ENCODE results near the gene DUOX1.

Gene DUOX1

DNA sequence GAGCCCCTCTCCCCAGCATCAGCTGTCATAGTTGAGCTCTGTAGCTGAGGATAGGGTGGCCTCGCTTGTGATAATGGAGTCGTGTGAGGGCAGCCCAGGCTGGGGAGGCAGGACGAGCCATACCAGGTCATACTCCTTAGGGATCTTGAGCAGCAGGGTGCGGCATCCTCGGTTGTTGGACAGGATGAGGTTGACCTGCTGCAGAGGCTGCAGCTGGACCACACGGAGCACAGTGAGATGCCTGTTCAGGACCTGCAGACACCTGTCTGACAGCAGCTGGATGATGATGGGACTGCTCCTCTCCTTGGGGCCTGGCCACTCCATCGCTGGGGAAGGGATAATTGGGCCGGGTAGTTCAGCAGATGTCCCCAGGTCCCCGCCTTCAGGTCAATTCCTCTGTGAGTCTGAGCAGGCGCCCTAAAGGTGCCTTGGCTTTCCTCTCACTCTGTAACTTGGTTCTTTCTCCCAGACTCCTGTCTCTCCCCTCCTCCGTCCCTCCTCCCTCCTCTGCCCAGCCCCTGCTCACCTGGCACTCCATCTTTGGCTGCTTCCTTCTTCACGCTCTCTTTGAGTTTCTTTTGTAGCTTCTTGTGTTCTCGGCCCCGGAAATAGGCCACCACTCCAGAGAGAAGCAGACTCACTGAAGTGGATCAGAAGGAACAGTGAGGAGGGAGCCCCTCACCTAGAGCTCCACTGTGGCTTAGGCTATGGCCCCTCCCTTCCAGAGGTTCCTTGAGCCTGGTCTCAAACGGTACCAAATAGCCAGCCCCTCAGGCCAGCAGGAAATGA is 23.6 kb upstream of the DUOX1 start:
- DNase-seq: no peak

DNA sequence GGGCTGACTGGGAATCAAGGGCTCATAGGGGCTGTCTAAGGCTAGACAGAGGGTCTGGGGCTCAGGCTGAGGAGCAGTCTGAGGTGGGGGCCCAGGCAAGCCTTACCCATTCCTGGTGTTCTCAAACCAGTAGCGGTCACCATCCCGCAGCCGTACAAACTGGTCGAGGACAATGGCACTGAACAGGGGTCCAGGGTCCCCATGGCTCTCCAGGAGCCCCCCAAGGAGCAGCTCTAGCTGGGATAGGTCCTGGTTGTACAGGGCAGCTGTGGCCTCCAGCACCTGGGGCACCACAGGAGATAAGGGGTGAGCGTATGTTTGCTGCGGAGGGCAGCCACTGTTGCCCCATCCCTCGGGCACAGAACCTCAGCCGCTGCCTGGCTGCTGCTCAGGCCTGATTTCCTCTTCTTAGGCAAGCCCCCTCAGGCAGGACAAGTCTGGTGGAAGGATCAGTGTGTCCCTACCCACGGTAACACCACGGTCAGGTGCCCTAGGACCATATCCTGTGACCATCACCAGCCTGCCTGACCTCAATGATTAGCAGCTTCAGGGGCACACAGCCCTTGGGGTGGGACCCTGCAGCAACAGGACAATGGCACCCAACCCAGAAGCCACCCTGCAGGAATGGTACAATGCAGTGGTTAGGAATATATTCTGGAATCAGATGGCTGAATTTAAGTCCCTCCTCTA is 21.7 kb upstream of the DUOX1 start:
- DNase-seq: no peak

DNA sequence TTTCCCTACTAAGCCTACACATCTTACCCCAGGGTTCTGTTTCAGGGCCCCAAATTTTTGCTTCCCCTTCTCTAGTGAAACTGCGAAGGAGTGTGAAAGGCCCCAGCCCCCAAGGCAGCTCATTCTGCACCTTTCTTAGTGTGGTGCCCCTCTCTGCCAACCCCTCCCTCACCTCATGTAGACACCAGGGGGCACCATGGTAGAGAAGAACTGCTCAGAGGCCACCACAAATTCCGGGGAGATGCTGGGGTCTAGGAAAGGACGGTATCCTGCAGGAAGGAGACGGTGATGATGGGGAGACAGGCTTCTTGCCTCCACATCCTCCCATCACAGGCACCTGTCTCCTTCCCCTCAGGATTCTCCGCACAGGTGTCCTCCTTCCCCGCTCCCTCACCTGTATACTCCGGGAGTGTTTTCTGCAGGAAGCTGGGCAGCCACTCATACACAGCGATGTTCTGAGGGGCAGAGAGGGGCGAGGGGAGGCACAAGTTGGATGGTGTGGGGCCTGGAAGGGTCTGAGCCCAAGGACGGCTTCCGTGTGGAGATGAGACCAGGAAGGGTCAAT is 19.5 kb upstream of the DUOX1 start:
- DNase-seq: no peak

DNA sequence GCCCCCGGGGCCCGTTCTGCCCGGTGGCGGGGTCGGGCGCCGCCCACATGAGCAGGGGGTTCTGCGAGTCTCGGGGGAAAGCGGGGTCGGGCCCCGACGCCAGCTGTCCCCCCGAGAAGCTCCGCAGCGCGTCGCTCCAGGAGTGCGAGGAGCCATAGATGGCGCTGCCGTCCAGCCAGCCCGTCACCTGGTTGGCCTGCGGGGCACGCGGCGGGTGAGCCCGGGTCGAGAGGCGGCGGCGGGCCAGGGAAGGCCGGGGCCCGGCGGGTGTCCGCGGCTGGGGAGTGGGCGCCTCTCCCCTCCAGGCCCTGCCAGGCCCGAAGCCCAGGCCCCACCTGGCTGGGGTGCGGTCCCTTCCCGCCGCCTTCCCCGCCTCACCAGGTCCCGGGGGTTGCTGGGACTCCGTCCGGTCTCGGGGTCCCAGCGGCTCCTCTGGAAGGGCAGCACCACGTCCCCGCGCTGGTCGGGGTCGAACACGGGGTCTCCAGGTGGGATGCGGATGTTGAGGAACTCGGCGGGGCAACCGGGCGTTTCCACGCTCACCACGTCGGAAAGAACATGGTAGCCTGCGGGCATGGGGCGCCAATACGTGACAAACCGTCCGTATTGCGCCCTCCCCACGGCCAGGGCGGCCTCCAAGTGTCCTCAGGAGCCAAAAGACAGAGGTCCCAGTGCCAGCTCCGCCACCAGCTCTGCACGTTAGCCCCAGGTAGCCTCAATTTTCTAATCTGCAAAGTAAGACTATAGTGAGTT is 18.2 kb upstream of the DUOX1 start:
- no peak for DNase-seq

DNA sequence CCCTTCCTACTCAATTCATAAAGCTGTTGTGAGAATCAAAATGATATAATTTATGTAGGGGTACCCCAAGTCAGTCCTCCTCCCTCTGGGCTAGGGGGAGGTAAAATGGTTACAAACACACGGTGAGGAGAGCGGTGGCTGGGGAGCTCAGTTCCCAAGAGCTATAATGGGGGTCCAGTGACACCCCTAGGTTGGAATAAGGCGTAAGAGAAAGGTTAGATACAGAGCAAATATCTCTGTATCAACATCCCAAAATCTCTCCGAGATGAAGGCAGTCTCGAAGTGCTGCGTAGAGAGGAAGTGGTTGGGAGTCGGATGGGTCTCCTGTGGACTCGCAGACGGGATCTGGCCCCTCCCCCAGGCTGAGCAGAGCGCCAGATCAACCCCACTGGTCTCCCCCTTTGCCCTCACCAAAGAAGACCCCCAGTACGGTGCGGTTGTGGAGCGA is 17.6 kb upstream of the DUOX1 start:
- DNase-seq: no peak

DNA sequence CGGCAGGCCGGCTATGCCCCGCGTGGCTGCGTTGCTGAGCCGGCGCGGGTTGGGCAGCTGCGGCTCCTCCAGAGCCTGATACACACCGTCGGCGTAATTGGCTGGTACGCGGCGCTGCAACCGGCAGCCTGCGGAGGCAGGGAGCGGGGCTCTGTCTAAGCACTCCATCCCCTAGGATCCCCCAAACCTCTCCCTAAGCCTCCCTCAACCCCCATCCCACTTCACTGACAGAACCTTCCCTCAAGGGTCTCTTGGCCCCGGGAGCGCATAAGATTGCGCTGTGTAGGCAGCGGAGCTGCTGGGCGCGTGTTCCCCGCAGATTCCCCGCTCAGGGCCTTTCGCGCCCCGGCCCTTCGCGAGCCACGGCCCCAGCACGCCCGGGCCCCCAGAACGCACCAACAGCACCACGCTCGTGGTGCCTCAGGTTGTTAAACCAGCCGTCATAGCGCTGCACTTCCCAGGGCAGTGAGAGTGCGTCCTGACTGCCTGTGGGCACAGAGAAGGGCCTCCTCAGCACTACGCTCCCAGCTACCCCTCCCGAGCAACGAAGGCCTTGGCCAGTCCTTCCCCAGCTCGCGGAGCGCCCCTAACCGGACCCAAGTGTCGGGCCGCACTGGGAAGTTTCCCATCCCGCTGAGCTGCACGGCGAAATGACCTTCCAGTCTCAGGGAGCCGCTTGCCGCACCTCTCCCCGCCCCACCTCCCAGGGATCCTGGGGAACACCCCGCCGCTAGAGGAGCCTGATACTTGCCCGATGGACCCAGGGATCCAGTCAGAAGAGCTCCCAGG is 17.0 kb upstream of the DUOX1 start:
- no peak for DNase-seq

DNA sequence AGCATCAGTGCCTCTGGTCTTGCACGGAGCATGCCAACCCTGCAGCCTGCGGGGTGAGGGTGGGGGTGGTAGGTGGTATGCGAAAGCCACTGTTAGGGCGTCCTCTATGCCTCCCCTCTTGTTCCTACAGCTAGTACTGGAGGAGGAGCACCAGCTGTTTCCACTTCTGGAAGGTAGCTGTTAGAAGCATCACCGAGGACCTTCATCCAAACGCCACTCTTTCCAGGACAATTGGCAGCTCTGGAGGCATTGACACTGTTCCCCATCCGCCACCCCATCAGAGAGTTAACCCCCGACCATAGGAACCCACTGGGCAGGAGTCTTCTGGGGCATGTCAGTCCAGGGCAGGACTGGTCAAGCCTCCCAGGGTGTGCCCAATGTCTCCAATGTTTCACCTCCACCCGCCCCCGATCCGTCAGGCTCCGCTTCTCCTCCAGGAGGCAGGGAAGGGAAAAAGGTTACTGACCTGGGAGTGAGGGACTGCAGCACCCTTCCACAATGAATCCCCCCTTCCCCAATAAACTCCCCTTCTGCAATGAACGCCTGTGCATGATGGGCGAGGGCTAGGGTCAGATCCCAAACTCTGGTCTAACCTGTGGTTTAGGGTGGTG is 16.3 kb upstream of the DUOX1 start:
- no peak for DNase-seq

DNA sequence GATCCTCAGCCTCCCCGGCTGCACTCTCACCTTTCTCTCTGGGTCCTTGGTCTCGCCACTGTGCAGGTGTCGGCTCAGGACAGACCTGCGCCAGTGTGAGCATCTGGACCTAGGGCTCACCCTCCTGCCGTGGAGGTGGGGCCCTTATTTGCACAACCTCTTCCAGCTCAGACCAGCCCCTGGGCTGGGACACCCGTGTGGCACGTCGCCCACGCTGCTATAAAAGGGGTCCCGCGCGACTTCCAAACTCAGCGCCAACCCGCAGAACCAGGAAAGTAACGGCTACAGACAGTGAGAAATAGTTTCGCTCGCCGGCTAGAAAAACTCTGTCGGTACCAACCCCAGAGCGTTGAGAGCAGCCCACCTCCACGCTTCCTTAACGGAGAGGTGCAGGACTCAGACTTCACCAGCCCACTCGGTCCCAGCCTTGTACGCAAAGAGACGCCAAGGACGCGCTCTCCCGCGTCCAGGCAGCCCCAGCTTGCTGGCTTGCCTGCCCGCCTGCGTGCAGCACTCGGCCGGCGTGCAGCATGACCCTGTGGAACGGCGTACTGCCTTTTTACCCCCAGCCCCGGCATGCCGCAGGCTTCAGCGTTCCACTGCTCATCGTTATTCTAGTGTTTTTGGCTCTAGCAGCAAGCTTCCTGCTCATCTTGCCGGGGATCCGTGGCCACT is 15.6 kb upstream of the DUOX1 start, which contains the start of the genes DUOX2 and DUOXA2:
DUOX2 (minus strand) TSS at position 97 of the 675 bp plus-strand sequence. CDS start 761 bp downstream, outside the sequence.
DUOXA2 (plus strand) TSS at position 251 of the 675 bp plus-strand sequence; CDS start at position 531, 280 bp downstream.
- no peak for DNase-seq

DNA sequence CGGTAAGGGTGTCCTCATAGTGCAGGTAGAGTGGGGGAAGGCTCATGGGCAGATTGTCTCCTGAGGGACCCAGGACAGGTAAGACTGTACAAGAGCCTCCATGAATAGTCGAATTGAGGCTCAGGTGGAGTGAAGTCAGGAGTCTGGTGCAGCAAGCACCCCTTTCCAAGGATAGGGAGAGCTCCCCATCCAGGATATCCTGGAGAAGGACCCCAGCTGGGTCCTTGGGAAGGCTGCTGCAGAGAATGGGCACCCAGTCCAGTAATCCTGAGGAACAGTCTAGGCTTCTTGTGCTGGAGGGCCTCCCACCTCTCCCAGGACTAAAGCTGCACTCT is 15.1 kb upstream of the DUOX1 start:
- DNase-seq: no peak

DNA sequence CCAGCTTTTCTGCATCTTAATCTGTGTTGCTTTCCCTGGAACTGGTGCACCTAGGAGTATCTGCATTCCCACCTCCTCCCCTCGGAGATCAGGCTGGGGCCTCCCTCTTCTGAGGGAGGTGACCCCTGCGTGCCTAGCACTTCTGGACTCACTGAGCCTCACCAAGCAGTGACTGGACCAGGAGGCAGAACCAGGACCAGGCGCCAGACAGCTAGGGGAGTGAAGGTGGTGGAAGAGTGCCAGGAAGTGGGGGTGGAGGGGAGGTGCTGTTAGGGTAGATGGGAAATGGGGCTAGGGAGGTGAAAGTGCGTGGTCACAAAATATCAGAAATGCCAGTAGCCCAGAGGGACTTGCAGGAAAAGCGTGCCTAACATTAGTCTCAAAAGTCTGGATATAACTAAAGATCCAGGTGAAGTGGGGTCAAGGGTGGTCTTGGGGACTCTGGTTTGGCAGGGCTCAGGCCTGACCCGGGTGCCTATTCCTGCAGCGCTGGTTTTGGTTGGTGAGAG is 14.4 kb upstream of the DUOX1 start:
- no peak for DNase-seq

DNA sequence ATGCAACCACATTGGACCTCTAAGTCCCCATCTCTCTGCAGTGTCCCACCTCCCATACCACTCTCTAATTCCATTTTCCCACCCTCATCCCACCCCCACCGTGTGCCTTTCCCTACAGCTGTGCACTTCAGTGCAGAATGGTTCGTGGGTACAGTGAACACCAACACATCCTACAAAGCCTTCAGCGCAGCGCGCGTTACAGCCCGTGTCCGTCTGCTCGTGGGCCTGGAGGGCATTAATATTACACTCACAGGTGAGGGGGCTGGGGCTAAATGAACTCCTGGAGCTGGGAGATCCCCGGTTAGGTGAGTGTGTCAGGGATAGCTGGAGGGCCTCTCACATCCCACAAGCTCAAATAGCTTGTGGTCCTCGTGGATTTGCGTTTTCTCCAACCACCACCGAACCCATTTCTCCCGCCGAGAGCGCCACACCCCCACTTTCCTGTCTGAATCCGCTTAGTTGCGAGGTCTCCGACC is 13.8 kb upstream of the DUOX1 start:
- DNase-seq: no peak

DNA sequence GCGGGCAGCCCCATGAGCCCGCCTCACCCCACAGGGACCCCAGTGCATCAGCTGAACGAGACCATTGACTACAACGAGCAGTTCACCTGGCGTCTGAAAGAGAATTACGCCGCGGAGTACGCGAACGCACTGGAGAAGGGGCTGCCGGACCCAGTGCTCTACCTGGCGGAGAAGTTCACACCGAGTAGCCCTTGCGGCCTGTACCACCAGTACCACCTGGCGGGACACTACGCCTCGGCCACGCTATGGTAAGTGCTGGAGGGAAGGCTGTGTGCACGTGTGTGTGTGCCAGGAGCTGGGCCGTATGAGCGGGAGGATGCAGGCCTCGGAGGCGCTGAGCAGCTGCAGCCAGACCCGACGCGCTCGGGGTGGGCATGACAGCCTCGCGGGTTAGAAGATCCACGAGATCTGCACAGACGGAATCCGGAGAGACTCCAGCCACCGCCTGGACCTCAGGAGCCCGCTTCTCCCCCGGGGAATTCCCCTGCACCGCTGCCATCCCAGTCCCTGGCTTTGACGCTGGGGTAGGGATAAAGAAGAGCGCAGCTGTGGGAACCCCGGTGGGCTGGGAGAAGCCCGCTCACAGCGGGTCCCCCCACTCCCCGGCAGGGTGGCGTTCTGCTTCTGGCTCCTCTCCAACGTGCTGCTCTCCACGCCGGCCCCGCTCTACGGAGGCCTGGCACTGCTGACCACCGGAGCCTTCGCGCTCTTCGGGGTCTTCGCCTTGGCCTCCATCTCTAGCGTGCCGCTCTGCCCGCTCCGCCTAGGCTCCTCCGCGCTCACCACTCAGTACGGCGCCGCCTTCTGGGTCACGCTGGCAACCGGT is 13.1 kb upstream of the DUOX1 start:
- DNase-seq: no peak

DNA sequence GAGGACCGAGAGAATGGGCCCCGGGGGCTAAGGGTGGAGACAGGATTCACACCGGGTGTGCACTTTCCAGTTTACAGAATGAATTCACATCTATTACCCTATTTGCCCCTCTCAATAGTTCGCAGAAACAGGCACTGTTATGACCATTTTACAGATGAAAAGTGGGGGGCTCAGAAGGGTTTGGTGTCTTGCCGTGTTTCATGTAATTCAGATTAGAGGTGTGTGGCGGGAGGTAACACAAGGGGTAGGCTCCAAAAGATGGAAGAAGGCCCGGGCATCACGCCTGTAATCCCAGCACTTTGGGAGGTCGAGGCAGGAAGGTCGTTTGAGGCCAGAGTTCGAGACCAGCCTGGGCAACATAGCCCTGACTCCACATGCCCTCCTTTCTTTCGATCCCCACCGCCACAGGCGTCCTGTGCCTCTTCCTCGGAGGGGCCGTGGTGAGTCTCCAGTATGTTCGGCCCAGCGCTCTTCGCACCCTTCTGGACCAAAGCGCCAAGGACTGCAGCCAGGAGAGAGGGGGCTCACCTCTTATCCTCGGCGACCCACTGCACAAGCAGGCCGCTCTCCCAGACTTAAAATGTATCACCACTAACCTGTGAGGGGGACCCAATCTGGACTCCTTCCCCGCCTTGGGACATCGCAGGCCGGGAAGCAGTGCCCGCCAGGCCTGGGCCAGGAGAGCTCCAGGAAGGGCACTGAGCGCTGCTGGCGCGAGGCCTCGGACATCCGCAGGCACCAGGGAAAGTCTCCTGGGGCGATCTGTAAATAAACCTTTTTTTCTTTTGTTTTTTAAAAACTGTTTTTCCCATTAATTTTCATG is 12.3 kb upstream of the DUOX1 start:
- DNase-seq: no peak

DNA sequence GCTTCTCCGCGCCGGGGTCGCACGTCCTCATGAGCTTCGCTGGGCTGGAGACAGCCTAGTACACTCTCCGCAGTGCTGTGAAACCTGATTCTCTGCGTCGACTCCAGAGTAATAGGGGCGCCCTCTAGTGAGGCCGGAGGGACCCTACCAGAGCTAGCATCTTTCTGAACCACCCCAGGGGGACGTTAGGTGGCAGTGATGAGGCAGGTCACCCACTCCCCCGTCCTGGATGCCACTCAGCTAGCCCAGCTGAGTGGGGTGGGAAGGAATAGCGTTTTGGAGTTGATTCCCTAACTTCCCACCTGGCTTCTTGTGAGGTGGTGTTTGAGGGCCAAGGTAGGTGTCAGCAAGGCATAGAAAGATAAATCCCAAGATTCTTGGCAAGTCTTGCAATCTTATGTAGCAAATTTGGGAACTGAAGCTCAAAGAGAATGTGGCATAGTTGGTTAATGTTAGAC is 11.6 kb upstream of the DUOX1 start:
- peak; percentile 87 for DNase-seq

DNA sequence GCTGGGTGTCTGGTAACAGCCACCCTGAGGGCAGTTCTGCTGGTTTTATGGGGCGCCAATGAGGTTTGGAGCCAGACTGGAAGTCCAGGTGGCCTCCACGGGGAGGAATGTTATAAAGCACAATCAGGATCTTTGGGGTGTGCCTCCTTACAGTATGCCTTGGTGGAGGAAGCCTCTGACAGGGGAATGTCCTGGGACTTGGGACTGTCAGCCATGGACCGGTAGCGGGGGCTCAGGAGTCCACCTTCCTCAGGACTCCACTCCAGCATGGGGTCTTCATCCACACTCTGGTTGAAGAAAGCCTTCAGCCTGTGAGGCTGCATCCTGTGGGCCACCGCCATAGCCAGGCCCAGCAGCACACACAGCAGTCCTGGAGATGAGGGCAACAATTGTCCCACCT is 10.8 kb upstream of the DUOX1 start:
- DNase-seq: no peak

DNA sequence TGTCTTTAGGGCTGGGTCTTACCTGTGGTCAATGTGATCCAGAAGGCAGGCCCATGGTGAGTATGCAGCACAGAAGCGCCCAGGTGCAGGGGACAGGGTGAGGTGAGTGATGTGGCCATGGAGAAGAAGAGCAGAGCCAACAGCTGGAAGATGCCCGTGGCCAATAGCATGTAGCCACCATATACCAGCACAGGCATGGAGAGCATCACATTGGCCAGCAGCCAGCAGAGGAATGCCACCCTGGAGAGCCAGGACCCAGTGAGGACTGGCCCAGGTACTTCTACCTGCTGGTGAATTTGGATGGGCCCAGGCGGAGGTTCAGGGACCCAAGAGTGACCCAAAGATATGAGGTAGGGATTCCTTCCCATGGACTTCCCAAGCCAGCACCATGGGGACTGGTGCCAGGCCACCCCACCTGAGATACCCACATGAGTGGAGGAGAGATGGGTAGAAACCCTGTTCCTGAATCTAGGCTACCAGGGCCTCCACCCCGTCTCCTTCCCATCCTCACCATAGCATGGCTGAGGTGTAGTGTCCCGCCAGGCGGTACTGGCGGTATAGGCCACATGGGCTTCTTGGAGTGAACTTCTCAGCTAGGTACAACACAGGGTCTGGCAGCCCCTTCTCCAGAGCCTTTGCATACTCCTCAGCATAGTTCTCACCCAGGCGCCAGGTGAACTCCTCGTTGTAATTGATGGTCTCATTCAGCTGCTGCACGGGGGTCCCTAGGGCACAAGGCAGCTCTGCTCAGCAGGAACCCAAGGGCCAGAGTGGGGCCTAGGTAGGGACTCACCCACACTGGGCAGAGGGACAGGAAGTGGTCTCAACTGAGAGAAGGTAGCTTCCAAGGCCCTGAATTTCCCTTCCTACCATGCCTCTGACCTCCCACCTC is 9.5 kb upstream of the DUOX1 start:
- DNase-seq: no peak

DNA sequence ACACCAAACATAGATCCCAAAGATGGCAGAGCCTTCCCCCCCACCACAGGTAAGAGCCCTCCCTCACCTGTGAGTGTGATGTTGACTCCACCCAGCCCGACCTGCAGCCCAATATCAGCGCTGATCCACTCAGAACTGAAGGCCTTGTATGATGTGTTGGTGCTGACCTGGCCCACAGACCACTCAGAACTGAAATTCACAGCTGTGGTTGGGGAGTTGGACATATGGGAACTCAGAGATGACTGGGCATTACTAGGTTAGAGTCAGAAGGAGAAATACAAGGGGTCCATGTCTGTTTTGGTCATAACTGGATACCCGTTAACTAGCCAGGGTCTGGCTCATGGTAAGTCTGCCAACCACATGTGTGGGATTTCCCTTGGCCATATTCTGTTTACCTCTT is 8.8 kb upstream of the DUOX1 start:
- no peak for DNase-seq

Data from fibroblast of skin of right quadriceps (primary cell).